ENCODE measurements around the gene ENOX2.

Gene ENOX2

GRCh38 chrX:130857207-130857606 is 45.8 kb downstream of the ENOX2 start:
- Histone ChIP-seq H3K27ac (no peak overlapping the region), H3K4me3 (no peak overlapping the region)
- no peak for DNase-seq (ENCODE audit: low spot score)
- no peak for TF ChIP-seq CTCF (IDR thresholded peaks at IDR 0.05)

GRCh38 chrX:130851569-130851968 is 51.4 kb downstream of the ENOX2 start:
- H3K27ac ChIP-seq, result no peak overlapping the region
- DNase-seq (ENCODE audit: low spot score), result no peak
- TF ChIP-seq CTCF (IDR thresholded peaks at IDR 0.05), result no peak
- no peak overlapping the region for H3K4me3 ChIP-seq

GRCh38 chrX:130848763-130849162 is 54.2 kb downstream of the ENOX2 start:
- TF ChIP-seq CTCF (IDR thresholded peaks at IDR 0.05), result no peak

GRCh38 chrX:130846746-130847145 is 56.3 kb downstream of the ENOX2 start:
- DNase-seq (ENCODE audit: low spot score), result no peak
- Histone ChIP-seq H3K27ac (no peak overlapping the region), H3K4me3 (no peak overlapping the region)
- no peak for TF ChIP-seq CTCF (IDR thresholded peaks at IDR 0.05)

More at GRCh38 chrX:130848763-130849162, 54.2 kb downstream of the ENOX2 start:
- DNase-seq (ENCODE audit: low spot score), result no peak
- Histone ChIP-seq H3K4me3 (no peak overlapping the region), H3K27ac (no peak overlapping the region)

- H3K27ac ChIP-seq, result no peak overlapping the region
- TF ChIP-seq CTCF (IDR thresholded peaks at IDR 0.05), result no peak
- DNase-seq (ENCODE audit: low spot score), result no peak
- no peak overlapping the region for H3K4me3 ChIP-seq
These were observed 61.2 kb downstream of the ENOX2 start for GRCh38 chrX:130841776-130842175.

- H3K27ac ChIP-seq, result no peak overlapping the region
- no peak for DNase-seq (ENCODE audit: low spot score)
- no peak for TF ChIP-seq CTCF (IDR thresholded peaks at IDR 0.05)
- no peak overlapping the region for H3K4me3 ChIP-seq
These were observed 62.7 kb downstream of the ENOX2 start for GRCh38 chrX:130840345-130840744.

- no peak for DNase-seq (ENCODE audit: low spot score)
- no peak for TF ChIP-seq CTCF (IDR thresholded peaks at IDR 0.05)
- Histone ChIP-seq H3K27ac (no peak overlapping the region), H3K4me3 (no peak overlapping the region)
These were observed 66.6 kb downstream of the ENOX2 start for GRCh38 chrX:130836447-130836846.
